HCT116 (cell line): ENCODE results near the gene SLC17A2. TPM values are rescaled to one million over a fixed set of nuclear protein-coding genes. Genes with fewer than 3 reads are reported as not detected.

Experiments used
- ATAC-seq: fragments of 200-7000 bp; cut with Tn5 transposase; 2 replicates; pipeline ENCODE4 v1.9.1; 2020; ENCODE audit warnings: mild to moderate bottlenecking, moderate library complexity
- BruUV-seq: library from RNA; stranded (reverse); fragments of 400-500 nt; replicated peaks from 2 replicates; lab custom pipeline; 2021; lab: Mats Ljungman, UMichigan
- CTCF ChIA-PET: fragments of 300-600 bp; sonication (Branson Sonifier 250); formaldehyde crosslinking; loops from one replicate; lab custom pipeline; 2021; ENCODE audit warnings: antibody characterized with exemption; lab: Charles Lee
- POLR2A ChIA-PET: fragments of 300-600, 350-600 bp; sonication (Branson Sonifier 250); formaldehyde crosslinking; loops from one replicate; lab custom pipeline; 2021; ENCODE audit warnings: antibody characterized with exemption; lab: Charles Lee
- RAD21 ChIA-PET, 2 experiments: fragments of 300-600 bp; sonication (Branson Sonifier 250); formaldehyde crosslinking; loops; one replicate each; lab custom pipeline; 2023; ENCODE audit warnings: low total read pairs in 2 of 2; ENCODE audit not compliant: uncharacterized antibody in 2 of 2, unreplicated experiment in 2 of 2, low non-redundant PET in 1 of 2; lab: Charles Lee
- DNase-seq: peaks from one replicate; pipeline ENCODE4 v3.0.0-alpha.2; 2010; ENCODE audit warnings: low read depth, low spot score
- H2AFZ ChIP-seq: fragments of 200-600 bp; shearing (Covaris generic), sonication (generic); 2 replicates; pipeline ENCODE4 v1.6.1; 2017; ENCODE audit warnings: low read depth, mixed run types, mixed read lengths, antibody characterized with exemption, low read length; ENCODE audit not compliant: poor library complexity, severe bottlenecking
- H3K27ac ChIP-seq: 2 replicates; pipeline ENCODE4 v1.5.1; 2012; ENCODE audit warnings: low read depth, low read length
- H3K27me3 ChIP-seq: fragments of 200-600 bp; sonication (generic); 2 replicates; pipeline ENCODE4 v1.6.1; 2016; ENCODE audit warnings: mixed run types, low read length, mixed read lengths; ENCODE audit not compliant: insufficient read depth
- H3K36me3 ChIP-seq, 2 experiments: fragments of 200-500 bp in 1 of 2; fragments of 200-600 bp in 1 of 2; sonication (Bioruptor generic) in 1 of 2; sonication (generic) in 1 of 2; 2 replicates each; pipeline versions ENCODE4 v1.5.1 to v1.6.1; 2014 to 2016; ENCODE audit warnings: low read length in 2 of 2, inconsistent platforms in 1 of 2, mixed read lengths in 1 of 2, mixed run types in 1 of 2; ENCODE audit not compliant: insufficient read depth in 2 of 2, control insufficient read depth in 1 of 2
- H3K4me1 ChIP-seq, 2 experiments: fragments of 200-600 bp in 1 of 2; sonication (generic) in 1 of 2; 2 replicates each; pipeline versions ENCODE4 v1.5.1 to v1.6.1; 2012 to 2017; ENCODE audit warnings: low read length in 2 of 2, inconsistent platforms in 1 of 2, mild to moderate bottlenecking in 1 of 2, mixed read lengths in 1 of 2, mixed run types in 1 of 2, moderate library complexity in 1 of 2; ENCODE audit not compliant: insufficient read depth in 2 of 2, control insufficient read depth in 1 of 2
- H3K4me2 ChIP-seq: fragments of 200-600 bp; sonication (generic); 2 replicates; pipeline ENCODE4 v1.6.1; 2017; ENCODE audit warnings: mixed run types, low read length, mixed read lengths
- H3K4me3 ChIP-seq, 2 experiments: fragments of 200-600 bp in 1 of 2; sonication (generic) in 1 of 2; replicated peaks in 1 of 2; 2 replicates each; pipeline ENCODE4 v1.5.1; 2011 to 2016; ENCODE audit warnings: low read length in 2 of 2, control low read depth in 1 of 2, low read depth in 1 of 2, mild to moderate bottlenecking in 1 of 2, mixed read lengths in 1 of 2, mixed run types in 1 of 2
- H3K79me2 ChIP-seq: fragments of 200-600 bp; sonication (generic); 2 replicates; pipeline ENCODE4 v1.6.1; 2017; ENCODE audit warnings: mild to moderate bottlenecking, mixed run types, low read length, moderate library complexity, mixed read lengths; ENCODE audit not compliant: insufficient read depth
- H3K9ac ChIP-seq: fragments of 200-600 bp; sonication (generic); 2 replicates; pipeline ENCODE4 v1.6.1; 2016; ENCODE audit warnings: low read length, mixed read lengths
- H3K9me2 ChIP-seq: fragments of 200-600 bp; sonication (generic), shearing (Covaris generic); 2 replicates; pipeline ENCODE4 v1.6.1; 2017; ENCODE audit warnings: mixed run types, mild to moderate bottlenecking, moderate library complexity; ENCODE audit not compliant: insufficient read depth
- H3K9me3 ChIP-seq, 2 experiments: fragments of 200-500 bp in 1 of 2; fragments of 200-600 bp in 1 of 2; sonication (Bioruptor generic) in 1 of 2; sonication (generic) in 1 of 2; 2 replicates each; pipeline ENCODE4 v1.6.1; 2014 to 2017; ENCODE audit warnings: low read length in 2 of 2, mixed read lengths in 2 of 2, inconsistent platforms in 1 of 2, low read depth in 1 of 2, mild to moderate bottlenecking in 1 of 2, mixed run types in 1 of 2, moderate library complexity in 1 of 2; ENCODE audit not compliant: control insufficient read depth in 1 of 2, insufficient read depth in 1 of 2
- H4K20me1 ChIP-seq: fragments of 200-600 bp; sonication (generic), shearing (Covaris generic); 2 replicates; pipeline ENCODE4 v1.6.1; 2017; ENCODE audit warnings: mixed run types, mild to moderate bottlenecking, moderate library complexity; ENCODE audit not compliant: insufficient read depth
- CBX3 ChIP-seq: IDR thresholded peaks from 2 replicates; pipeline ENCODE4 v1.6.1; 2012; ENCODE audit warnings: low read depth
- CEBPB ChIP-seq: IDR thresholded peaks from 2 replicates; pipeline ENCODE4 v1.6.1; 2012; ENCODE audit warnings: low read depth
- CTCF ChIP-seq, 3 experiments: fragments of 200-600 bp in 1 of 3; sonication (generic) in 1 of 3; IDR thresholded peaks in 2 of 3; conservative IDR thresholded peaks in 1 of 3; 2 replicates each; pipeline ENCODE4 v1.5.1; 2012 to 2017; ENCODE audit warnings: low read depth in 2 of 3, low read length in 2 of 3, antibody characterized with exemption in 1 of 3, borderline replicate concordance in 1 of 3, control low read depth in 1 of 3, mild to moderate bottlenecking in 1 of 3, mixed read lengths in 1 of 3, mixed run types in 1 of 3, moderate library complexity in 1 of 3; ENCODE audit not compliant: insufficient read depth in 1 of 3
- EGR1 ChIP-seq: IDR thresholded peaks from 2 replicates; pipeline ENCODE4 v1.6.1; 2012; ENCODE audit warnings: low read depth
- EZH2 ChIP-seq: fragments of 200-600 bp; sonication (generic); IDR thresholded peaks from 2 replicates; pipeline ENCODE4 v1.6.1; 2017; ENCODE audit warnings: antibody characterized with exemption, mixed run types
- FOSL1 ChIP-seq: IDR thresholded peaks from 2 replicates; pipeline ENCODE4 v1.6.1; 2012; ENCODE audit warnings: low read depth
- SRF ChIP-seq: IDR thresholded peaks from 2 replicates; pipeline ENCODE4 v1.6.1; 2012; ENCODE audit warnings: low read depth
- TCF7L2 ChIP-seq: IDR thresholded peaks from 2 replicates; pipeline ENCODE4 v1.7.0; 2011; ENCODE audit warnings: borderline replicate concordance, inconsistent platforms; ENCODE audit not compliant: insufficient read depth, insufficient read length; ENCODE audit errors: extremely low read depth
- YY1 ChIP-seq: IDR thresholded peaks from 2 replicates; pipeline ENCODE4 v1.6.1; 2011; ENCODE audit warnings: low read length, low read depth, moderate library complexity, mild to moderate bottlenecking; ENCODE audit not compliant: insufficient replicate concordance; ENCODE audit errors: extremely low read depth
- intact Hi-C: fragments of 100-400 bp; cut with micrococcal nuclease; formaldehyde crosslinking; loops from 2 replicates; pipeline ENCODE4 v1.10.0; 2022
- total RNA-seq: library from RNA; stranded (reverse); gene quantifications from one replicate; pipeline ENCODE4 v1.2.1, GENCODE V29; 2021; ENCODE audit not compliant: unreplicated experiment

The SLC17A2 gene
- total RNA-seq, 1 experiment from 2014 or later = not detected

GRCh38 chr6:25875563-25875905 lies 55.0 kb downstream of the SLC17A2 start:
- Histone ChIP-seq H3K27me3 (no peaks in the 10 kb centered on the region), H4K20me1 (no peaks in the 10 kb centered on the region), H3K9me3 (no peaks in the 10 kb centered on the region), H2AFZ (no peak overlapping the region), H3K36me3 (no peaks in the 10 kb centered on the region), H3K4me3 (no peak overlapping the region), H3K4me1 (no peaks in the 10 kb centered on the region), H3K9ac (no peak overlapping the region), H3K79me2 (no peaks in the 10 kb centered on the region), H3K4me2 (no peak overlapping the region), H3K27ac (no peak overlapping the region), H3K9me2 (no peaks in the 10 kb centered on the region)
- ChIA-PET RAD21 (no interaction called here), POLR2A (no interaction called here), CTCF (no interaction called here)
- no peak for ATAC-seq
- intact Hi-C loops = no loop called here
- DNase-seq = no peak
- TF ChIP-seq CTCF (IDR thresholded peaks at IDR 0.05 in 2 of 3, conservative IDR thresholded peaks at IDR 0.05 in 1 of 3; ENCODE audit: borderline replicate concordance in 1 of 3, insufficient read depth in 1 of 3, low read depth in 2 of 3, low read length in 2 of 3) (no peak), EZH2 (no peak), SRF (no peak), EGR1 (no peak)
- BruUV-seq = no TSS peak

GRCh38 chr6:25874822-25875562 lies 55.5 kb downstream of the SLC17A2 start:
- no peaks in the 10 kb centered on the region for H3K9me2 ChIP-seq
- ChIA-PET RAD21 (no interaction called here), POLR2A (no interaction called here), CTCF (no interaction called here)
- no TSS peak for BruUV-seq
- H4K20me1 ChIP-seq = no peaks in the 10 kb centered on the region
- TF ChIP-seq CEBPB = no peak
- TF ChIP-seq YY1 = no peak
- no peak for TF ChIP-seq CBX3
- no peak for TF ChIP-seq TCF7L2
- no peak for TF ChIP-seq FOSL1
- no peak for TF ChIP-seq SRF
- TF ChIP-seq CTCF (IDR thresholded peaks at IDR 0.05 in 2 of 3, conservative IDR thresholded peaks at IDR 0.05 in 1 of 3; ENCODE audit: borderline replicate concordance in 1 of 3, insufficient read depth in 1 of 3, low read depth in 2 of 3, low read length in 2 of 3) = no peak
- H3K9ac ChIP-seq = no peak overlapping the region
- no peaks in the 10 kb centered on the region for H3K79me2 ChIP-seq
- intact Hi-C loops = no loop called here
- H3K4me3 ChIP-seq = no peak overlapping the region
- ATAC-seq (no peak), DNase-seq (no peak)
- no peak overlapping the region for H3K4me2 ChIP-seq
- no peaks in the 10 kb centered on the region for H3K36me3 ChIP-seq
- no peak overlapping the region for H2AFZ ChIP-seq
- no peak overlapping the region for H3K27ac ChIP-seq
- H3K9me3 ChIP-seq = no peaks in the 10 kb centered on the region
- no peaks in the 10 kb centered on the region for H3K27me3 ChIP-seq
- H3K4me1 ChIP-seq = no peaks in the 10 kb centered on the region
